Esophagus squamous epithelium (tissue), 5 donors: ENCODE measurements around the gene DALRD3. TPM values are rescaled to one million over a fixed set of nuclear protein-coding genes. Genes with fewer than 3 reads are reported as not detected.
A peak's percentile ranks its signal among the peaks of the same experiment; 100 is the strongest.
"Not testable (repeated sequence)": the region's sequence is repeated elsewhere in the genome, so short reads cannot be mapped to it uniquely, and the experiment has no call there.

Experiments used
- DNase-seq: peaks from one replicate; lab custom pipeline; 2025; lab: John Stamatoyannopoulos, UW
- H3K27ac ChIP-seq, 4 donors: fragments of 200-600 bp; sonication (generic); one replicate each; pipeline ENCODE4 v1.5.1; 2016 to 2019; ENCODE audit warnings: mild to moderate bottlenecking in 1 of 4
- H3K27me3 ChIP-seq, 4 donors: fragments of 200-600 bp; sonication (generic); 1 replicate in 3 of 4; 2 replicates in 1 of 4; pipeline versions ENCODE4 v1.5.1 to v1.6.0; 2017 to 2021; ENCODE audit warnings: antibody characterized with exemption in 1 of 4
- H3K36me3 ChIP-seq, 3 donors: fragments of 200-600 bp; sonication (generic); one replicate each; pipeline ENCODE4 v1.5.1; 2016 to 2019
- H3K4me1 ChIP-seq, 3 donors: fragments of 200-600 bp; sonication (generic); one replicate each; pipeline ENCODE4 v1.5.1; 2017 to 2019
- H3K4me3 ChIP-seq, 4 donors: fragments of 200-600 bp; sonication (generic); 1 replicate in 3 of 4; 2 replicates in 1 of 4; pipeline ENCODE4 v1.5.1; 2016 to 2019; ENCODE audit warnings: mild to moderate bottlenecking in 2 of 4, moderate library complexity in 1 of 4
- H3K9me3 ChIP-seq, 3 donors: fragments of 200-600 bp; sonication (generic); one replicate each; pipeline ENCODE4 v1.5.1; 2016 to 2019
- POLR2A ChIP-seq, 4 donors: fragments of 450-650 bp; IDR thresholded peaks; one replicate each; pipeline ENCODE4 v1.6.1; 2017; ENCODE audit warnings: antibody characterized with exemption in 4 of 4, mild to moderate bottlenecking in 4 of 4, moderate library complexity in 3 of 4
- WGBS, 2 donors: methylation state at CpG; one replicate each; pipeline ENCODE4 v1.1.5; 2018; 5-methylcytosine and 5-hydroxymethylcytosine counted together
- intact Hi-C: fragments of 100-400 bp; cut with DNase I; formaldehyde crosslinking; loops from one replicate; pipeline ENCODE4 v1.15.0; 2022
- total RNA-seq, 4 donors: library from RNA; depleted of rRNA; stranded (reverse); fragments of >200 nt; gene quantifications; one replicate each; pipeline ENCODE4 v1.1.0, GENCODE V29; 2016
- TF ChIP-seq, protein P1 (sequence below), 6 experiments: fragments of 450-650 bp in 4 of 6; fragments of 200-600 bp in 2 of 6; sonication (generic) in 2 of 6; IDR thresholded peaks; one replicate each; pipeline ENCODE4 v1.5.1; 2016 to 2019; ENCODE audit warnings: antibody characterized with exemption in 6 of 6, mild to moderate bottlenecking in 4 of 6, moderate library complexity in 4 of 6
- donor health status: DM: yes; HTN: yes; CAD: no.

The DALRD3 gene
- total RNA-seq, 4 donors from 2014 or later: 34.4 to 42.4 (median 37.1) TPM

GRCh38 chr3:49013113-49013737 lies 5.2 kb downstream of the DALRD3 start:
- Histone ChIP-seq H3K27me3 (no peaks in the 10 kb centered on the region), H3K9me3 (no peaks in the 10 kb centered on the region), H3K27ac (no peak overlapping the region), H3K4me1 (peaks cover 10 to 60% (median 20%) of the 10 kb centered on the region in 3 donors), H3K36me3 (peaks cover 11 to 64% (median 23%) of the 10 kb centered on the region in 3 donors), H3K4me3 (no peak overlapping the region)
- no peak for DNase-seq
- intact Hi-C loops: no loop called here
- 77 to 83% methylated on average over 6 to 9 of the region's 19 CpGs for WGBS, 2 donors
- TF ChIP-seq, protein P1, sequence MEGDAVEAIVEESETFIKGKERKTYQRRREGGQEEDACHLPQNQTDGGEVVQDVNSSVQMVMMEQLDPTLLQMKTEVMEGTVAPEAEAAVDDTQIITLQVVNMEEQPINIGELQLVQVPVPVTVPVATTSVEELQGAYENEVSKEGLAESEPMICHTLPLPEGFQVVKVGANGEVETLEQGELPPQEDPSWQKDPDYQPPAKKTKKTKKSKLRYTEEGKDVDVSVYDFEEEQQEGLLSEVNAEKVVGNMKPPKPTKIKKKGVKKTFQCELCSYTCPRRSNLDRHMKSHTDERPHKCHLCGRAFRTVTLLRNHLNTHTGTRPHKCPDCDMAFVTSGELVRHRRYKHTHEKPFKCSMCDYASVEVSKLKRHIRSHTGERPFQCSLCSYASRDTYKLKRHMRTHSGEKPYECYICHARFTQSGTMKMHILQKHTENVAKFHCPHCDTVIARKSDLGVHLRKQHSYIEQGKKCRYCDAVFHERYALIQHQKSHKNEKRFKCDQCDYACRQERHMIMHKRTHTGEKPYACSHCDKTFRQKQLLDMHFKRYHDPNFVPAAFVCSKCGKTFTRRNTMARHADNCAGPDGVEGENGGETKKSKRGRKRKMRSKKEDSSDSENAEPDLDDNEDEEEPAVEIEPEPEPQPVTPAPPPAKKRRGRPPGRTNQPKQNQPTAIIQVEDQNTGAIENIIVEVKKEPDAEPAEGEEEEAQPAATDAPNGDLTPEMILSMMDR (IDR thresholded peaks at IDR 0.05): no peak
- no peak for TF ChIP-seq POLR2A (IDR thresholded peaks at IDR 0.05)

DNA sequence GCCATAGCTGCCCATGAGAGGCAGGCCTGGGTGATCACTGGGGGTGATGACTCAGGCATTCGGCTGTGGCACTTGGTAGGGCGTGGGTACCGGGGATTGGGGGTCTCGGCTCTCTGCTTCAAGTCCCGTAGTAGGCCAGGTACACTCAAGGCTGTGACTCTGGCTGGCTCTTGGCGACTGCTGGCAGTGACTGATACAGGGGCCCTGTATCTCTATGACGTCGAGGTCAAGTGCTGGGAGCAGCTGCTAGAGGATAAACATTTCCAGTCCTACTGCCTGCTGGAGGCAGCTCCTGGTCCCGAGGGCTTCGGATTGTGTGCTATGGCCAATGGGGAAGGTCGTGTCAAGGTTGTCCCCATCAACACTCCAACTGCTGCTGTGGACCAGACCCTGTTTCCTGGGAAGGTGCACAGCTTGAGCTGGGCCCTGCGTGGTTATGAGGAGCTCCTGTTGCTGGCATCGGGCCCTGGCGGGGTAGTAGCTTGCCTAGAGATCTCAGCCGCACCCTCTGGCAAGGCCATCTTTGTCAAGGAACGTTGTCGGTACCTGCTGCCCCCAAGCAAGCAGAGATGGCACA lies 5.9 kb downstream of the DALRD3 start:
- intact Hi-C loops: no loop called here
- 40 to 80% methylated on average over 1 of the region's 17 CpGs for WGBS, 2 donors
- H3K27me3 ChIP-seq: no peaks in the 10 kb centered on the region
- no peak for TF ChIP-seq POLR2A (IDR thresholded peaks at IDR 0.05)
- TF ChIP-seq, protein P1 (IDR thresholded peaks at IDR 0.05): no peak
- DNase-seq: no peak
- H3K4me3 ChIP-seq: no peak overlapping the region
- peaks cover 14 to 60% (median 21%) of the 10 kb centered on the region in 3 donors for H3K4me1 ChIP-seq
- H3K36me3 ChIP-seq: peaks cover 11 to 64% (median 23%) of the 10 kb centered on the region in 3 donors
- no peaks in the 10 kb centered on the region for H3K9me3 ChIP-seq
- H3K27ac ChIP-seq: no peak overlapping the region

DNA sequence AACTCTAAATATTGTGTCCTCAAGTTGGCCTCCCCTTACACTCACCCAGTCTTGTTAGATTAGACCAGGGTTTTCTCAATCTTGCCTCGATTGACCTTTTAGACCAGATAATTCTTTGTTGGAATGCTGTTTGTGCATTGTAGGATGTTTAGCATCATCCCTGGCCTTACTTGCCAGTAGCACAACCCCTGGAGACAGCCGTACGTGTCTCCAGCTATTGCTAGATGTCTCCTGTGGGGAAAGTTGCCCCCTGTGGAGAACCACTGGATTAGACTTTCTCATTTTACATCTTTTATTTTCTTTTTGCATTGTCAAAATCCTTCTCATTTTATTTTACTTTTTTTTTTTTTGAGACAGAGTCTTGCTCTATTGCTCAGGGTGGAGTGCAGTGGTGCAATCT lies 9.0 kb downstream of the DALRD3 start:
- no peak overlapping the region for H3K27ac ChIP-seq
- TF ChIP-seq, protein P1 (IDR thresholded peaks at IDR 0.05): no peak
- no peak for TF ChIP-seq POLR2A (IDR thresholded peaks at IDR 0.05)
- 77 to 87% methylated on average over 3 of the region's 3 CpGs for WGBS, 2 donors
- H3K4me1 ChIP-seq: peaks cover 7 to 60% (median 23%) of the 10 kb centered on the region in 3 donors
- H3K4me3 ChIP-seq: no peak overlapping the region
- intact Hi-C loops: no loop called here
- no peaks in the 10 kb centered on the region for H3K27me3 ChIP-seq
- no peaks in the 10 kb centered on the region for H3K9me3 ChIP-seq
- H3K36me3 ChIP-seq: peaks cover 0 to 40% (median 7%) of the 10 kb centered on the region in 3 donors
- DNase-seq: no peak

GRCh38 chr3:49008627-49009026 lies 9.8 kb downstream of the DALRD3 start:
- peaks cover 7 to 57% (median 23%) of the 10 kb centered on the region in 3 donors for H3K4me1 ChIP-seq

GRCh38 chr3:49007771-49008528 lies 10.4 kb downstream of the DALRD3 start:
- Histone ChIP-seq H3K4me3 (peak overlapping the region; percentile 46 to 90 (median 66)), H3K36me3 (peaks cover 0 to 25% (median 0%) of the 10 kb centered on the region in 3 donors), H3K4me1 (peaks cover 7 to 50% (median 20%) of the 10 kb centered on the region in 3 donors), H3K9me3 (no peaks in the 10 kb centered on the region), H3K27me3 (no peaks in the 10 kb centered on the region), H3K27ac (peak overlapping the region; percentile 84 to 98 (median 94))
- intact Hi-C loops: no loop called here
- DNase-seq: peak; percentile 55
- WGBS, 2 donors: 19 to 37% methylated on average over 11 to 18 of the region's 41 CpGs
- peak in 1 of 4 donors; percentile 16 for TF ChIP-seq POLR2A (IDR thresholded peaks at IDR 0.05)
- TF ChIP-seq, protein P1 (IDR thresholded peaks at IDR 0.05): no peak

More at GRCh38 chr3:49008627-49009026, 9.8 kb downstream of the DALRD3 start:
- Histone ChIP-seq H3K4me3 (peak overlapping the region in 3 of 4 donors; percentile 58 to 90 (median 73)), H3K36me3 (peaks cover 0 to 32% (median 0%) of the 10 kb centered on the region in 3 donors), H3K27ac (peak overlapping the region; percentile 84 to 98 (median 94))
- H3K9me3 ChIP-seq, intact Hi-C loops, DNase-seq, H3K27me3 ChIP-seq: not testable (repeated sequence)
- 85 to 88% methylated on average over 4 to 5 of the region's 5 CpGs for WGBS, 2 donors
